Activated CD4-positive, alpha-beta memory T cell treated with anti-CD3 and anti-CD28 coated beads, Interleukin-2, amount 10 ng/mL, durations not matched to agents 7 days and 5 days (primary cell): ENCODE measurements around the gene FBXL19. TPM values are rescaled to one million over a fixed set of nuclear protein-coding genes. Genes with fewer than 3 reads are reported as not detected.

Source experiments
- CTCF ChIA-PET: fragments of 350-600 bp; sonication (Branson Sonifier 250); formaldehyde crosslinking; loops from one replicate; lab custom pipeline; 2021; ENCODE audit warnings: antibody characterized with exemption, inconsistent platforms; lab: Charles Lee
- POLR2A ChIA-PET: fragments of 350-600 bp; sonication (Branson Sonifier 250); formaldehyde crosslinking; loops from one replicate; lab custom pipeline; 2021; ENCODE audit warnings: antibody characterized with exemption; lab: Charles Lee
- DNase-seq: peaks from one replicate; pipeline ENCODE4 v3.0.0-alpha.2; 2020
- H3K27ac Mint-ChIP-seq: one replicate; pipeline ENCODE4 v1.8.0; 2021; ENCODE audit warnings: mild to moderate bottlenecking, mixed read lengths
- H3K27me3 Mint-ChIP-seq: one replicate; pipeline ENCODE4 v1.8.0; 2021; ENCODE audit warnings: mixed read lengths
- H3K36me3 Mint-ChIP-seq: one replicate; pipeline ENCODE4 v1.8.0; 2021; ENCODE audit warnings: low read depth, mixed read lengths
- H3K4me1 Mint-ChIP-seq: one replicate; pipeline ENCODE4 v1.8.0; 2021; ENCODE audit warnings: mixed read lengths
- H3K4me3 Mint-ChIP-seq: one replicate; pipeline ENCODE4 v1.8.0; 2021; ENCODE audit warnings: mild to moderate bottlenecking, mixed read lengths
- H3K9me3 Mint-ChIP-seq: one replicate; pipeline ENCODE4 v1.8.0; 2021; ENCODE audit warnings: mixed read lengths
- total RNA-seq, 2 experiments: library from RNA; stranded (reverse); gene quantifications; one replicate each; pipeline ENCODE4 v1.2.3, GENCODE V29; 2021

The FBXL19 gene
- total RNA-seq, 2 experiments from 2014 or later, result 25.8 to 27.2 TPM

- Mint-ChIP-seq H3K4me1 (peaks cover 43% of the 10 kb centered on the region), H3K4me3 (no peak overlapping the region), H3K36me3 (no peaks in the 10 kb centered on the region), H3K27ac (no peak overlapping the region), H3K9me3 (no peaks in the 10 kb centered on the region), H3K27me3 (peaks cover 3% of the 10 kb centered on the region)
- CTCF ChIA-PET, result interaction anchor here (1.2 kb wide), 1 partner anchor 150 kb away, joined by 4 read pairs; no protein-coding TSS in a partner anchor
- no peak for DNase-seq
- POLR2A ChIA-PET, result no interaction called here
Measured at GRCh38 chr16:30992276-30992780, 69.0 kb downstream of the FBXL19 start.

GRCh38 chr16:30992931-30993816 lies 69.8 kb downstream of the FBXL19 start:
- H3K9me3 Mint-ChIP-seq, result no peaks in the 10 kb centered on the region
- no peak overlapping the region for H3K27ac Mint-ChIP-seq
- H3K27me3 Mint-ChIP-seq, result peaks cover 5% of the 10 kb centered on the region
- no peaks in the 10 kb centered on the region for H3K36me3 Mint-ChIP-seq
- CTCF ChIA-PET, result interaction anchor here (1.5 to 3.2 kb wide), 2 partner anchors 8 to 34 kb away, joined by 3 to 18 read pairs; partner anchors contain the start of gene HSD3B7
- no peak overlapping the region for H3K4me3 Mint-ChIP-seq
- POLR2A ChIA-PET, result interaction anchor here (1.1 kb wide), 1 partner anchor 187 kb away, joined by 5 read pairs; the partner anchor contains the start of gene FUS
- DNase-seq, result no peak
- peaks cover 43% of the 10 kb centered on the region for H3K4me1 Mint-ChIP-seq

- peaks cover 43% of the 10 kb centered on the region for H3K4me1 Mint-ChIP-seq
- H3K36me3 Mint-ChIP-seq, result no peaks in the 10 kb centered on the region
- H3K27me3 Mint-ChIP-seq, result peaks cover 11% of the 10 kb centered on the region
- no peak for DNase-seq
- H3K9me3 Mint-ChIP-seq, result no peaks in the 10 kb centered on the region
- ChIA-PET POLR2A (interaction anchor here (0.6 to 1.8 kb wide), 4 partner anchors 11 to 464 kb away, joined by 3 to 11 read pairs (median 5); partner anchors contain the start of genes ARMC5, HSD3B7, ZNF646 and ZNF668), CTCF (interaction anchor here (1.1 to 3.2 kb wide), 4 partner anchors 10 to 464 kb away, joined by 3 to 18 read pairs (median 6); partner anchors contain the start of genes ARMC5 and HSD3B7)
- H3K4me3 Mint-ChIP-seq, result peak overlapping the region; percentile 62
- H3K27ac Mint-ChIP-seq, result no peak overlapping the region
Measured at GRCh38 chr16:30995927-30996323, 72.6 kb downstream of the FBXL19 start.

GRCh38 chr16:30996324-30996984 lies 73.1 kb downstream of the FBXL19 start:
- H3K4me3 Mint-ChIP-seq, result peak overlapping the region; percentile 84
- H3K36me3 Mint-ChIP-seq, result no peaks in the 10 kb centered on the region
- no peak for DNase-seq
- peak overlapping the region; percentile 78 for H3K27ac Mint-ChIP-seq
- peaks cover 11% of the 10 kb centered on the region for H3K27me3 Mint-ChIP-seq
- ChIA-PET POLR2A (interaction anchor here (0.6 to 1.8 kb wide), 7 partner anchors 10 to 463 kb away, joined by 3 to 11 read pairs (median 4); partner anchors contain the start of genes ARMC5, HSD3B7, KAT8 and ZNF646), CTCF (interaction anchor here (1.1 to 3.2 kb wide), 4 partner anchors 11 to 463 kb away, joined by 3 to 18 read pairs (median 6); partner anchors contain the start of genes ARMC5 and HSD3B7)
- H3K4me1 Mint-ChIP-seq, result peaks cover 38% of the 10 kb centered on the region
- no peaks in the 10 kb centered on the region for H3K9me3 Mint-ChIP-seq

- ChIA-PET POLR2A (interaction anchor here (1.2 to 1.8 kb wide), 6 partner anchors 10 to 462 kb away, joined by 3 to 11 read pairs (median 4); partner anchors contain the start of genes ARMC5, HSD3B7, KAT8 and ZNF646), CTCF (interaction anchor here (0.8 to 2.6 kb wide), 4 partner anchors 35 to 145 kb away, joined by 3 to 7 read pairs (median 4); no protein-coding TSS in a partner anchor)
- H3K9me3 Mint-ChIP-seq, result no peaks in the 10 kb centered on the region
- peak overlapping the region; percentile 78 for H3K27ac Mint-ChIP-seq
- H3K4me1 Mint-ChIP-seq, result peaks cover 37% of the 10 kb centered on the region
- no peaks in the 10 kb centered on the region for H3K36me3 Mint-ChIP-seq
- DNase-seq, result peak; percentile 88
- H3K4me3 Mint-ChIP-seq, result peak overlapping the region; percentile 84
- peaks cover 12% of the 10 kb centered on the region for H3K27me3 Mint-ChIP-seq
Measured at GRCh38 chr16:30996985-30997724, 73.8 kb downstream of the FBXL19 start.

- H3K4me1 Mint-ChIP-seq, result peaks cover 28% of the 10 kb centered on the region
- no peaks in the 10 kb centered on the region for H3K9me3 Mint-ChIP-seq
- H3K36me3 Mint-ChIP-seq, result no peaks in the 10 kb centered on the region
- ChIA-PET POLR2A (interaction anchor here (0.7 to 2.2 kb wide), 14 partner anchors 9 to 182 kb away, joined by 3 to 11 read pairs (median 3); partner anchors contain the start of genes FUS, HSD3B7, KAT8 and ZNF646), CTCF (interaction anchor here (0.8 to 2.6 kb wide), 4 partner anchors 34 to 144 kb away, joined by 3 to 7 read pairs (median 4); no protein-coding TSS in a partner anchor)
- peak overlapping the region; percentile 37 for H3K4me3 Mint-ChIP-seq
- DNase-seq, result no peak
- H3K27ac Mint-ChIP-seq, result no peak overlapping the region
- H3K27me3 Mint-ChIP-seq, result peaks cover 12% of the 10 kb centered on the region
Measured at GRCh38 chr16:30997725-30998711, 74.6 kb downstream of the FBXL19 start.

Other genes with a start within 250 kb of the FBXL19 start
- 10 to 100 TPM; 63.2 to 65.0 TPM for gene SRCAP, start 224.4 kb upstream of the FBXL19 start, total RNA-seq
- 10 to 100 TPM; 34.5 to 38.6 TPM for gene PHKG2, start 175.1 kb upstream of the FBXL19 start, total RNA-seq
- gene CFAP119, start 161.5 kb upstream of the FBXL19 start, total RNA-seq, result 1 to 10 TPM; 3.1 to 4.1 TPM
- 10 to 100 TPM; 96.1 to 96.2 TPM for gene RNF40, start 161.2 kb upstream of the FBXL19 start, total RNA-seq
- 1 to 10 TPM; 1.0 to 1.2 TPM for gene ZNF629, start 136.4 kb upstream of the FBXL19 start, total RNA-seq
- gene BCL7C, start 29.5 kb upstream of the FBXL19 start, total RNA-seq, result 10 to 100 TPM; 22.3 to 23.5 TPM
- gene CTF1, start 27.0 kb upstream of the FBXL19 start, total RNA-seq, result under 1 TPM; 0.20 to 0.25 TPM
- gene ORAI3, start 25.5 kb downstream of the FBXL19 start, total RNA-seq, result 10 to 100 TPM; 30.3 to 33.6 TPM
- 10 to 100 TPM; 18.8 to 20.3 TPM for gene SETD1A, start 34.2 kb downstream of the FBXL19 start, total RNA-seq
- 1 to 10 TPM; 7.1 to 7.5 TPM for gene HSD3B7, start 61.6 kb downstream of the FBXL19 start, total RNA-seq
- 1 to 10 TPM; 1.5 to 1.7 TPM for gene STX1B, start 87.1 kb downstream of the FBXL19 start, total RNA-seq
- gene STX4, start 110.0 kb downstream of the FBXL19 start, total RNA-seq, result 10 to 100 TPM; 67.2 to 70.0 TPM
- gene ZNF668, start 150.7 kb downstream of the FBXL19 start, total RNA-seq, result 10 to 100 TPM; 13.9 to 17.4 TPM
- 10 to 100 TPM; 31.9 to 32.1 TPM for gene ZNF646, start 150.8 kb downstream of the FBXL19 start, total RNA-seq
- 1 to 10 TPM; 4.7 to 4.9 TPM for gene PRSS53, start 165.4 kb downstream of the FBXL19 start, total RNA-seq
- 10 to 100 TPM; 66.0 to 66.1 TPM for gene VKORC1, start 171.2 kb downstream of the FBXL19 start, total RNA-seq
- 10 to 100 TPM; 32.9 to 34.4 TPM for gene BCKDK, start 184.8 kb downstream of the FBXL19 start, total RNA-seq
- 10 to 100 TPM; 43.7 to 44.3 TPM for gene KAT8, start 194.1 kb downstream of the FBXL19 start, total RNA-seq
- not detected for gene PRSS8, start 212.2 kb downstream of the FBXL19 start, total RNA-seq
- under 1 TPM; 0.58 to 0.85 TPM for gene PRSS36, start 226.5 kb downstream of the FBXL19 start, total RNA-seq